ENCODE data around the gene SLC13A2. TPM values are rescaled to one million over a fixed set of nuclear protein-coding genes. Genes with fewer than 3 reads are reported as not detected.

SLC13A2 gene
- total RNA-seq, 1 experiment from 2014 or later, result not detected

DNA sequence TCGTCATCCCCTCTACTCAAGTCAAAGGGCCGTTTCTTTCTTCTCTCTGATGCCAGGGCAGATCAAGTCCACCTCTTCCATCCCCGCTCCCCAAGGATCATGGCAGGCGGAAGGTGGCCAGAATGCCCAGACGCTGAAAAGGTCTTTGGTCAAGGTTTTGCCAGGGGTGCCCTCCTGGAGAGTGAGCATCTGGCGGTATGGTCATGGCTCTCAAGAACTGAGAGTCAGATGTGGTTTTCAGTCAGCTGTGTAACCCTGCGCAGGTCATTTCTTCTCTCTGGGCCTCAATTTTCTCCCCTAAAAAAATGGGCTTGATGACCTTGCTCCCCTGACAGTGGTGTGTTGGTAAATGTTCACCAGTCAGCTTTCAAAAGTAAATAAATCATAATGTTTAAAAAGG, 45.1 kb downstream of the SLC13A2 start:
- DNase-seq, result no peak
- Mint-ChIP-seq H3K27ac (no peak overlapping the region), H3K36me3 (ENCODE audit: insufficient read depth in 1 of 3, low read depth in 3 of 3) (no peaks in the 10 kb centered on the region), H3K9me3 (peaks cover 2 to 5% of the 10 kb centered on the region in 2 experiments; a peak in 2 of 5 replicates), H3K4me1 (peaks cover 7 to 15% of the 10 kb centered on the region in 2 experiments), H3K4me3 (no peak overlapping the region), H3K27me3 (ENCODE audit: low read depth) (peaks cover 20% of the 10 kb centered on the region)
- H3K9ac ChIP-seq (ENCODE audit: extremely low read depth, insufficient read length, low read length), result no peak overlapping the region
- no peak overlapping the region for H4K8ac ChIP-seq (replicated peaks; ENCODE audit: insufficient read length, low read depth, low read length)
- no peaks in the 10 kb centered on the region for H3K79me2 ChIP-seq (ENCODE audit: insufficient read depth, low read length)
- H3K4me2 ChIP-seq (ENCODE audit: insufficient read depth, insufficient read length, low read length), result no peak overlapping the region
- H2BK15ac ChIP-seq (ENCODE audit: low read depth, low read length), result no peak overlapping the region
- no peak overlapping the region for H2BK12ac ChIP-seq (ENCODE audit: insufficient read length, low read depth, low read length)
- H2BK5ac ChIP-seq (ENCODE audit: insufficient read length, low read length), result no peak overlapping the region
- H3K23me2 ChIP-seq (ENCODE audit: insufficient read length, low read depth, low read length, poor library complexity, severe bottlenecking), result no peaks in the 10 kb centered on the region
- H3K9me3 ChIP-seq (ENCODE audit: control insufficient read depth, low read depth, low read length), result no peaks in the 10 kb centered on the region
- H2AK5ac ChIP-seq (ENCODE audit: insufficient read length, low read length), result no peak overlapping the region
- no peak overlapping the region for H4K91ac ChIP-seq (ENCODE audit: insufficient read length, low read depth, low read length)
- WGBS (ENCODE audit: extremely low coverage, insufficient read length, low lambda C conversion rate), result no CpG with 5 or more reads among the region's 7 CpGs
- H3T11ph ChIP-seq (ENCODE audit: low read length), result no peak overlapping the region
- H4K5ac ChIP-seq (ENCODE audit: insufficient read length, low read depth, low read length), result no peak overlapping the region
- no peak overlapping the region for H3K18ac ChIP-seq (ENCODE audit: insufficient read length, low read depth, low read length)
- H2BK120ac ChIP-seq (ENCODE audit: low read depth, low read length, poor library complexity, severe bottlenecking), result no peak overlapping the region
- no peaks in the 10 kb centered on the region for H4K20me1 ChIP-seq (ENCODE audit: control insufficient read depth, insufficient read depth, insufficient read length)
- TF ChIP-seq, protein P1, sequence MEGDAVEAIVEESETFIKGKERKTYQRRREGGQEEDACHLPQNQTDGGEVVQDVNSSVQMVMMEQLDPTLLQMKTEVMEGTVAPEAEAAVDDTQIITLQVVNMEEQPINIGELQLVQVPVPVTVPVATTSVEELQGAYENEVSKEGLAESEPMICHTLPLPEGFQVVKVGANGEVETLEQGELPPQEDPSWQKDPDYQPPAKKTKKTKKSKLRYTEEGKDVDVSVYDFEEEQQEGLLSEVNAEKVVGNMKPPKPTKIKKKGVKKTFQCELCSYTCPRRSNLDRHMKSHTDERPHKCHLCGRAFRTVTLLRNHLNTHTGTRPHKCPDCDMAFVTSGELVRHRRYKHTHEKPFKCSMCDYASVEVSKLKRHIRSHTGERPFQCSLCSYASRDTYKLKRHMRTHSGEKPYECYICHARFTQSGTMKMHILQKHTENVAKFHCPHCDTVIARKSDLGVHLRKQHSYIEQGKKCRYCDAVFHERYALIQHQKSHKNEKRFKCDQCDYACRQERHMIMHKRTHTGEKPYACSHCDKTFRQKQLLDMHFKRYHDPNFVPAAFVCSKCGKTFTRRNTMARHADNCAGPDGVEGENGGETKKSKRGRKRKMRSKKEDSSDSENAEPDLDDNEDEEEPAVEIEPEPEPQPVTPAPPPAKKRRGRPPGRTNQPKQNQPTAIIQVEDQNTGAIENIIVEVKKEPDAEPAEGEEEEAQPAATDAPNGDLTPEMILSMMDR (conservative IDR thresholded peaks at IDR 0.05), result no peak
- no peaks in the 10 kb centered on the region for H3K27me3 ChIP-seq (ENCODE audit: insufficient read depth, low read length)
- no peak overlapping the region for H3K4ac ChIP-seq (ENCODE audit: low read depth, low read length)
- no peak overlapping the region for H3K14ac ChIP-seq (ENCODE audit: insufficient read depth, low read length)
- no peak overlapping the region for H2AFZ ChIP-seq (ENCODE audit: low read length)
- no peak overlapping the region for H3K56ac ChIP-seq (ENCODE audit: insufficient read length, low read depth, low read length)
- H2BK20ac ChIP-seq (ENCODE audit: low read depth, low read length, poor library complexity, severe bottlenecking), result no peak overlapping the region
- H3K27ac ChIP-seq (ENCODE audit: insufficient read length, low read depth, low read length), result no peak overlapping the region
- H3K23ac ChIP-seq (ENCODE audit: insufficient read length, low read depth, low read length), result no peak overlapping the region
- H3K4me1 ChIP-seq (ENCODE audit: insufficient read depth, low read length), result no peaks in the 10 kb centered on the region
- no peaks in the 10 kb centered on the region for H3K79me1 ChIP-seq (ENCODE audit: insufficient read depth, low read depth, low read length, poor library complexity, severe bottlenecking)
